ENCODE measurements around the gene UBE2U. TPM values are rescaled to one million over a fixed set of nuclear protein-coding genes. Genes with fewer than 3 reads are reported as not detected.
"Not testable (repeated sequence)": the region's sequence is repeated elsewhere in the genome, so short reads cannot be mapped to it uniquely, and the experiment has no call there.

UBE2U gene
- total RNA-seq, 4 donors from 2014 or later, result not detected

DNA sequence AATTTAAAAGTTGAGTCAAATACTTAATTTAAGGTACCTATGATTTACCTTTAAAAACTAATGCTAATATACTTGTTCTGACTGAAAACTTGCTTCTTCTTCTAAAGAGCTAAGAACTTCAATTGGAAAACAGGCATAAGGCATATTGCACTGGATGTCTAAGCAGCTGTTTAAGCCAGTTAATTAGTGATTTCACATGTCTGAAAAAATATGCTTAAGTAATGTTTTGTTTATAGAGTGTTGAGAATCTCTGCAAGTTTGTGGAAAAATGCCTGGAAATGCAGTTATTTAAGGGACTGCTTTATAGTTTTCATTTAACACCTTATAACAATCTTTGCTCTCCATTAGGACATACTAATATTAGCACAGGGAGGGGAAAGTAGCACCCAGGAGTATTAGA lies 28.2 kb downstream of the UBE2U start:
- Histone ChIP-seq H3K9me3 (no peaks in the 10 kb centered on the region), H3K4me1 (no peaks in the 10 kb centered on the region), H3K27ac (no peak overlapping the region), H3K4me3 (no peak overlapping the region), H3K36me3 (no peaks in the 10 kb centered on the region), H3K27me3 (no peaks in the 10 kb centered on the region)
- no peak for TF ChIP-seq CTCF (IDR thresholded peaks at IDR 0.05)
- TF ChIP-seq POLR2A (IDR thresholded peaks at IDR 0.05), result no peak
- no peak for DNase-seq

DNA sequence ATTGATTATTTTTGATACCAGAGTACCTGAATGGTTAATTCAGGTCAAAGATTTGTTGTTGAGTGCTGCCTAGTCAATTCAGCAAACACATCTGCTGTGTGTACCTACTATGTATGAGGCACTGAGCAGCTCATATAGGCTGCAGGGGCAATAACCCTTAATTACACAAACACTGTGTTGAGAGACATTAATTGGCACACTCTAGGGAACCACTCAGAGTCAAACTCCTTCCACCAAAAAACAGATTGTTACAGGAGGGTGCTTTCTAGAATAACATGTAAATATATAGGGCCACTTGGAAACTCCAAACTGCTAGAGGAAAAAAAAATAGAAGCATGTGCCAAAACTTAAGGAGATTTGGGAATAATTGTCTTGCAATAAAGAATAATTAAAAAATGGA lies 31.3 kb downstream of the UBE2U start:
- Histone ChIP-seq H3K36me3 (no peaks in the 10 kb centered on the region), H3K27ac (no peak overlapping the region), H3K27me3 (no peaks in the 10 kb centered on the region), H3K9me3 (no peaks in the 10 kb centered on the region), H3K4me1 (no peaks in the 10 kb centered on the region), H3K4me3 (no peak overlapping the region)
- no peak for DNase-seq
- TF ChIP-seq CTCF (IDR thresholded peaks at IDR 0.05) (no peak), POLR2A (IDR thresholded peaks at IDR 0.05) (no peak)

GRCh38 chr1:64235181-64235580 lies 31.8 kb downstream of the UBE2U start:
- no peaks in the 10 kb centered on the region for H3K27me3 ChIP-seq
- TF ChIP-seq POLR2A (IDR thresholded peaks at IDR 0.05) (no peak), CTCF (IDR thresholded peaks at IDR 0.05) (no peak)
- H3K36me3 ChIP-seq, result no peaks in the 10 kb centered on the region
- H3K27ac ChIP-seq, result no peak overlapping the region
- H3K4me1 ChIP-seq, result no peaks in the 10 kb centered on the region
- H3K9me3 ChIP-seq, result no peaks in the 10 kb centered on the region
- H3K4me3 ChIP-seq, result no peak overlapping the region
- DNase-seq, result no peak

DNA sequence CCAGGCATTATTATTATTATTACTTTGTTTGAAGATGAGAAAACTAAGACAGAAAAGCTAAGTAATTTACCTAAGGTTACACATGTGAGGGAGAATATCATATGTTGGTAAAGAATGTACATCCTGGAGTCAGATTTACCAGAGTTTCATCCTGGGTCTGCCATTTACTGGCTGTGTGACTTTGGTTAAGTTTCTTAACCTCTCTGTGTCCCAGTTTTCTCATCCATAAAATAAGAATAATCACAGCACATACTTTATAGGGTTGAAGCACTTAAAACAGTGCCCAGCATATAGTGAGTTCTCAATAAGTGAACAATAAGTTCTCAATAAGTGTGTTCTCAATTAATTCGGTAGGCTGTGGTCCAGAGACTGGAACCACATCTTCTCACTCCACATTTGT lies 32.5 kb downstream of the UBE2U start:
- H3K27me3 ChIP-seq, result no peaks in the 10 kb centered on the region
- H3K4me1 ChIP-seq, result no peaks in the 10 kb centered on the region
- TF ChIP-seq POLR2A (IDR thresholded peaks at IDR 0.05) (no peak), CTCF (IDR thresholded peaks at IDR 0.05) (no peak)
- no peak overlapping the region for H3K4me3 ChIP-seq
- H3K27ac ChIP-seq, result no peak overlapping the region
- H3K36me3 ChIP-seq, result no peaks in the 10 kb centered on the region
- no peak for DNase-seq
- no peaks in the 10 kb centered on the region for H3K9me3 ChIP-seq

DNA sequence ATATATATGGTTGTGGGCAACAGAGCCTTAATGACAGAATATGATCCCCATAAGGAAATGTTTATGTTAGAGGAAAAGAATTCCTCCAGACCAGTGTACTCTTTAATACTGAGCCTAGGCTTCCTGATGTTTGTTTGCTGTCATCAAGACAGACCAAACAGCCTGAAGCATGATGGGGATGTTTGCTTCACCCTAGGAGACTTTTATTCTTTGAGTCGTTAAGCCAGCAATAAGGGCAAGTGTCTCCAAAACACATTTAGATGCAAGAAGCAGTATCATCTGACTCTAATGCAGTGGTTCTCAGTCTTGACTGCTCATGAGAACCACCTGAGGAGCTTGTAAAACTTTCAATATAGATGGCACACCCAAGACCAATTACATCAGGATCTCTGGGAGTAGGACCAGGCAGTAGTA lies 33.1 kb downstream of the UBE2U start:
- DNase-seq, result no peak
- no peak overlapping the region for H3K4me3 ChIP-seq
- TF ChIP-seq POLR2A (IDR thresholded peaks at IDR 0.05) (no peak), CTCF (IDR thresholded peaks at IDR 0.05) (no peak)
- no peaks in the 10 kb centered on the region for H3K4me1 ChIP-seq
- no peak overlapping the region for H3K27ac ChIP-seq
- no peaks in the 10 kb centered on the region for H3K27me3 ChIP-seq
- no peaks in the 10 kb centered on the region for H3K36me3 ChIP-seq
- no peaks in the 10 kb centered on the region for H3K9me3 ChIP-seq

GRCh38 chr1:64239519-64239918 lies 36.1 kb downstream of the UBE2U start:
- H3K9me3 ChIP-seq, DNase-seq, H3K27me3 ChIP-seq, H3K4me3 ChIP-seq, H3K27ac ChIP-seq, H3K36me3 ChIP-seq, H3K4me1 ChIP-seq: not testable (repeated sequence)

Measured in Peyer's patch (tissue), 4 donors.